ENCODE data around the gene ASTN2. TPM values are rescaled to one million over a fixed set of nuclear protein-coding genes. Genes with fewer than 3 reads are reported as not detected.
A peak's percentile ranks its signal among the peaks of the same experiment; 100 is the strongest.

Gene ASTN2
- total RNA-seq, 4 donors from 2014 or later, result 0.94 to 5.6 (median 3.7) TPM

DNA sequence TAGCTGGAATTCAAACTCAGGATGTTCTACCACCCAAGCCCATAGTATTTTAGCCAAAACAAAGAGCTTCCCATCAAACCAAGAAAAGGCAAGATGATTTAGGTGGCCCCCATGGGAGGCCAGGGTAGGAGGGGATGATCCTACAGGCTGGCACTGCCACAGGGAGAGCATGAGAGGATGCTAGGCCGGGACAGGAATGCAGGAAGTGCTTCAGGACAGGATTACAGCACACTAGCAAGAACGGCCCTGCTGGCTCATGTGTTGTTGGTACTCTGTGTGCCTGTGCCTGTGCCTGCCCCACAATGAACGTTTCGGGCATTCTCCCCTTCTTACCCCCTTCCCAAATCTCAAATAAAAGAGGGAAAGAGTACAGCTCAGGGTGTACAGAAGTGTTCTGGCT lies 838.5 kb downstream of the ASTN2 start:
- intact Hi-C loops (cut with DNase I), result loop anchor here (10.0 kb wide), 1 partner anchor 982 kb away; no protein-coding TSS in a partner anchor
- H3K27ac ChIP-seq, result no peak overlapping the region
- TF ChIP-seq, protein P1, sequence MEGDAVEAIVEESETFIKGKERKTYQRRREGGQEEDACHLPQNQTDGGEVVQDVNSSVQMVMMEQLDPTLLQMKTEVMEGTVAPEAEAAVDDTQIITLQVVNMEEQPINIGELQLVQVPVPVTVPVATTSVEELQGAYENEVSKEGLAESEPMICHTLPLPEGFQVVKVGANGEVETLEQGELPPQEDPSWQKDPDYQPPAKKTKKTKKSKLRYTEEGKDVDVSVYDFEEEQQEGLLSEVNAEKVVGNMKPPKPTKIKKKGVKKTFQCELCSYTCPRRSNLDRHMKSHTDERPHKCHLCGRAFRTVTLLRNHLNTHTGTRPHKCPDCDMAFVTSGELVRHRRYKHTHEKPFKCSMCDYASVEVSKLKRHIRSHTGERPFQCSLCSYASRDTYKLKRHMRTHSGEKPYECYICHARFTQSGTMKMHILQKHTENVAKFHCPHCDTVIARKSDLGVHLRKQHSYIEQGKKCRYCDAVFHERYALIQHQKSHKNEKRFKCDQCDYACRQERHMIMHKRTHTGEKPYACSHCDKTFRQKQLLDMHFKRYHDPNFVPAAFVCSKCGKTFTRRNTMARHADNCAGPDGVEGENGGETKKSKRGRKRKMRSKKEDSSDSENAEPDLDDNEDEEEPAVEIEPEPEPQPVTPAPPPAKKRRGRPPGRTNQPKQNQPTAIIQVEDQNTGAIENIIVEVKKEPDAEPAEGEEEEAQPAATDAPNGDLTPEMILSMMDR (IDR thresholded peaks at IDR 0.05), result no peak
- no peak for TF ChIP-seq POLR2A (IDR thresholded peaks at IDR 0.05)
- DNase-seq, result no peak
- H3K9me3 ChIP-seq, result no peaks in the 10 kb centered on the region
- 77 to 78% methylated on average over 4 of the region's 4 CpGs for WGBS, 2 donors
- H3K36me3 ChIP-seq, result no peaks in the 10 kb centered on the region
- no peak overlapping the region for H3K4me3 ChIP-seq (replicated peaks in 1 of 3)
- H3K4me1 ChIP-seq, result peaks cover 3 to 5% of the 10 kb centered on the region in 2 donors
- H3K27me3 ChIP-seq, result no peaks in the 10 kb centered on the region

DNA sequence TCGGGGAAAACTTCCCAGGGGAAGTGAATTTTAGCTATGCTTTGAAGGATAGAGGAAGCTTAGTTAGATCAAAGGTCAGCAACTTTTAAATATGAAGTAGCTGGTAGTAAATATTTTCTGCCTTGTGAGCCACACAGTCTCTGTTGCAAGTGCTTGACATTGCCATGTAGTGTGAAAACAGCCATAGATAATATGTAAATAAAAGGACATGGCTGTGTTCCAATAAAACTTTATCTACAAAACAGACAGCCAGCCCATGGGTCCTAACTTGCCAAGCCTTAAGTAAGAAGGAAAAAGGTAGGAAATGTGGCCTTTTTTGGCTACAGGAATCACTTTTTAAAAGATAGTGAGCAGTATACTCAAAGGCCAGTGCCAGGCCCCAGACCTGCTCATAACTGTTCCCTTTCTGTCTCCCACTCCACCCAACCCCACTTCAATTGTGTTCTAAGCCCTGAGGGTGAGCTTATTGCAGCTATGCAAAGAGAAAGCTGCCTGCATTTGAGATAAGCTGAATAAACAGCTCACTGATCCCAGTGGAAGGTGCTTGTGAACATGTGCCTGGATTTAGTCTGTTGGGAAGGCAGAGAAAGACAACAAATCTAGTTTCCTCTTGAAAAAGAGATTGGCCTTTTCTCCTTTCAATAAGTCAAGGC lies 840.7 kb downstream of the ASTN2 start:
- no peak for DNase-seq
- WGBS, 2 donors, result 76 to 81% methylated on average over 1 of the region's 1 CpG
- Histone ChIP-seq H3K27me3 (no peaks in the 10 kb centered on the region), H3K27ac (no peak overlapping the region), H3K9me3 (no peaks in the 10 kb centered on the region), H3K4me1 (peaks cover 3 to 5% of the 10 kb centered on the region in 2 donors), H3K4me3 (replicated peaks in 1 of 3) (no peak overlapping the region), H3K36me3 (no peaks in the 10 kb centered on the region)
- intact Hi-C loops (cut with DNase I), result loop anchor here (5.0 to 10.0 kb wide), 2 partner anchors 422 to 979 kb away; partner anchors contain the start of gene PAPPA
- no peak for TF ChIP-seq POLR2A (IDR thresholded peaks at IDR 0.05)
- TF ChIP-seq, protein P1 (IDR thresholded peaks at IDR 0.05), result no peak

DNA sequence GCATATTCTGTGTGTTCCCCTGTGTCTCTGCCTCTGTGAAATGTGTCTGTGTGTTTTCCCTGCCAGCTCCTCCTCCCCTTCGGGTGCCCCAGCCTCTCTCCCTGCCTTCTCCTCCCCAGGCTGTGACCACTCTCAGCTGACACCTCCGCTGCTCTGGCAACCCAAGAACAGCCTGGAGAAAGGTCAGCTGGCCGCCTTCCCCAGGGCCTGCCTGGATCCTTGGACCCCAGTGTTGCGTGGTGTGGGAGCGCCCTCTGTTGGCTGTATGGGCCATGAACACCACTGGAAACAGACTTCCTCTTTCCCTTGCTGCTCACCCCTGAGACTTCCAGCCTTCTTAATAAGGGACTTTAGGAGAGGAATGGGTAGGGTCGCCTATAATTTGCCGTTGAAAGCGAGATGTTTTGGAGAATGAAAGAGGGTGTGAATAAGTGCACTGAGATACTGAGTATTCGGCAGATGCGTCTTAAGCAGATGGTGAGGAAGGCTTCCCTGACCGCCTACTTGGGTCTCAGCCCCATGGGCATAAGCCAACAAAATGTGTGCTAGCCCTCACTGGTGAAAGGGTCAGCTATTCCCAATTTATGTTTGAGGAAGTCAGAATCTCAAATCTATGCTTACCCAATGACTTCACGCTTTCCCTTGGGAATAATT lies 842.6 kb downstream of the ASTN2 start:
- intact Hi-C loops (cut with DNase I), result loop anchor here (5.0 to 10.0 kb wide), 2 partner anchors 420 to 977 kb away; partner anchors contain the start of gene PAPPA
- Histone ChIP-seq H3K9me3 (no peaks in the 10 kb centered on the region), H3K27ac (no peak overlapping the region), H3K4me3 (replicated peaks in 1 of 3) (no peak overlapping the region), H3K27me3 (no peaks in the 10 kb centered on the region), H3K4me1 (peaks cover 3 to 6% of the 10 kb centered on the region in 2 donors), H3K36me3 (no peaks in the 10 kb centered on the region)
- peak; percentile 82 to 85 for DNase-seq
- 29 to 30% methylated on average over 12 of the region's 12 CpGs for WGBS, 2 donors
- TF ChIP-seq POLR2A (IDR thresholded peaks at IDR 0.05), result no peak
- TF ChIP-seq, protein P1 (IDR thresholded peaks at IDR 0.05), result peak; percentile 53 to 89 (median 85)

DNA sequence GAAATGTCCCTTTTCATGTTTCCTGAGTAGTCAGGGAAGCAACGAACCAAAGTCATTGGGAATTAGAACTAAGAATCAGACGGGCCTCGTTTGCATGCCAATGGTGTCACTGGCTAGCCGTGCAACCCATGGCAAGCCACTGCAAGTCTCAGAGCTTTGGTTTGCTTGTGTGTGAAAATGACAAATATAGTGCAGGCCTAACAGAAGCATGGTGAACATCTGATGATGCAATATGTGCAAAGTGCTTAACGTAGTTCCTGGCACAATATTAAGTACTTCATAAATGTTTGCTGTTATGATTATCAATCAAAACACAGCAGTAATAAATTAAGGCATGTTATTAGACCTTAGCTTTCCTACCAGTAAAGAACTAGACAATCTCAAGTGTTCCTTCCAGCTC lies 845.7 kb downstream of the ASTN2 start:
- Histone ChIP-seq H3K4me3 (replicated peaks in 1 of 3) (no peak overlapping the region), H3K27ac (no peak overlapping the region), H3K9me3 (no peaks in the 10 kb centered on the region), H3K36me3 (no peaks in the 10 kb centered on the region), H3K27me3 (no peaks in the 10 kb centered on the region), H3K4me1 (peaks cover 3 to 10% of the 10 kb centered on the region in 2 donors)
- intact Hi-C loops (cut with DNase I), result no loop called here
- TF ChIP-seq, protein P1 (IDR thresholded peaks at IDR 0.05), result no peak
- no peak for TF ChIP-seq POLR2A (IDR thresholded peaks at IDR 0.05)
- no peak for DNase-seq
- 85 to 87% methylated on average over 5 of the region's 5 CpGs for WGBS, 2 donors

Measured in thyroid gland (tissue), 4 donors.